Measurements from ENCODE around the gene CA10. TPM values are rescaled to one million over a fixed set of nuclear protein-coding genes. Genes with fewer than 3 reads are reported as not detected.

The CA10 gene
- total and polyA plus RNA-seq, 2 experiments from 2014 or later = 0.92 to 1.5 TPM

DNA sequence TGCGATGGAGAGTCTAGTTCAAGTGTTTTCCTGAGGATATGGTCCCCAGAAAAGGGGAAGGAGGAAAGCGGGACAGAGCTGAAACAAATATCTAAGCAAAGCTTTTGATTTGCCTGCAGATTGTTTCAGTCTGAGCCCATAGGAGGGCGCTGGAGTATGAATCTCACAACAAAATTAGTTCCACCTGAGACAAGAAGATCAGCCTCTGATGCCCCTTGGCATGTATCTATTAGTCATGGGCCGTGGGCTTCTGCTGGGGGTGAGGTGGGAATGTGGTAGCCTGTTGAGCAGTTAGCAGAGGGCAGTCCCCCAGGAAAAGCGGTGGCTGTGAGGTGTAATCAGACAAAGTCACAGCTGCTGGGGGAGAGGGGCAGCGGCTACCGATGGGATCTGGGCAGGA is 446.9 kb downstream of the CA10 start:
- Mint-ChIP-seq H3K27ac (no peak overlapping the region), H3K27me3 (ENCODE audit: insufficient read depth, low read depth, poor library complexity) (no peaks in the 10 kb centered on the region), H3K36me3 (ENCODE audit: low read depth) (no peaks in the 10 kb centered on the region), H3K9me3 (no peaks in the 10 kb centered on the region), H3K4me1 (no peaks in the 10 kb centered on the region), H3K4me3 (no peak overlapping the region)
- ATAC-seq (no peak), DNase-seq (ENCODE audit: low spot score) (peak; percentile 53)
- Histone ChIP-seq H3K79me2 (replicated peaks; ENCODE audit: insufficient read depth) (no peaks in the 10 kb centered on the region), H3K4me3 (no peak overlapping the region), H3K9me2 (ENCODE audit: insufficient read depth) (peaks cover 6% of the 10 kb centered on the region; the same call in 1 of the 2 replicates), H2AFZ (no peak overlapping the region), H3K27me3 (ENCODE audit: insufficient read depth) (no peaks in the 10 kb centered on the region), H3K4me2 (no peak overlapping the region), H3K27ac (ENCODE audit: low read depth) (no peak overlapping the region), H3F3A (replicated peaks; ENCODE audit: low read depth) (no peaks in the 10 kb centered on the region), H3K36me3 (ENCODE audit: insufficient read depth) (no peaks in the 10 kb centered on the region), H4K20me1 (replicated peaks; ENCODE audit: insufficient read depth) (no peaks in the 10 kb centered on the region), H3K4me1 (ENCODE audit: insufficient read depth) (no peaks in the 10 kb centered on the region)
- TF ChIP-seq, protein P1, sequence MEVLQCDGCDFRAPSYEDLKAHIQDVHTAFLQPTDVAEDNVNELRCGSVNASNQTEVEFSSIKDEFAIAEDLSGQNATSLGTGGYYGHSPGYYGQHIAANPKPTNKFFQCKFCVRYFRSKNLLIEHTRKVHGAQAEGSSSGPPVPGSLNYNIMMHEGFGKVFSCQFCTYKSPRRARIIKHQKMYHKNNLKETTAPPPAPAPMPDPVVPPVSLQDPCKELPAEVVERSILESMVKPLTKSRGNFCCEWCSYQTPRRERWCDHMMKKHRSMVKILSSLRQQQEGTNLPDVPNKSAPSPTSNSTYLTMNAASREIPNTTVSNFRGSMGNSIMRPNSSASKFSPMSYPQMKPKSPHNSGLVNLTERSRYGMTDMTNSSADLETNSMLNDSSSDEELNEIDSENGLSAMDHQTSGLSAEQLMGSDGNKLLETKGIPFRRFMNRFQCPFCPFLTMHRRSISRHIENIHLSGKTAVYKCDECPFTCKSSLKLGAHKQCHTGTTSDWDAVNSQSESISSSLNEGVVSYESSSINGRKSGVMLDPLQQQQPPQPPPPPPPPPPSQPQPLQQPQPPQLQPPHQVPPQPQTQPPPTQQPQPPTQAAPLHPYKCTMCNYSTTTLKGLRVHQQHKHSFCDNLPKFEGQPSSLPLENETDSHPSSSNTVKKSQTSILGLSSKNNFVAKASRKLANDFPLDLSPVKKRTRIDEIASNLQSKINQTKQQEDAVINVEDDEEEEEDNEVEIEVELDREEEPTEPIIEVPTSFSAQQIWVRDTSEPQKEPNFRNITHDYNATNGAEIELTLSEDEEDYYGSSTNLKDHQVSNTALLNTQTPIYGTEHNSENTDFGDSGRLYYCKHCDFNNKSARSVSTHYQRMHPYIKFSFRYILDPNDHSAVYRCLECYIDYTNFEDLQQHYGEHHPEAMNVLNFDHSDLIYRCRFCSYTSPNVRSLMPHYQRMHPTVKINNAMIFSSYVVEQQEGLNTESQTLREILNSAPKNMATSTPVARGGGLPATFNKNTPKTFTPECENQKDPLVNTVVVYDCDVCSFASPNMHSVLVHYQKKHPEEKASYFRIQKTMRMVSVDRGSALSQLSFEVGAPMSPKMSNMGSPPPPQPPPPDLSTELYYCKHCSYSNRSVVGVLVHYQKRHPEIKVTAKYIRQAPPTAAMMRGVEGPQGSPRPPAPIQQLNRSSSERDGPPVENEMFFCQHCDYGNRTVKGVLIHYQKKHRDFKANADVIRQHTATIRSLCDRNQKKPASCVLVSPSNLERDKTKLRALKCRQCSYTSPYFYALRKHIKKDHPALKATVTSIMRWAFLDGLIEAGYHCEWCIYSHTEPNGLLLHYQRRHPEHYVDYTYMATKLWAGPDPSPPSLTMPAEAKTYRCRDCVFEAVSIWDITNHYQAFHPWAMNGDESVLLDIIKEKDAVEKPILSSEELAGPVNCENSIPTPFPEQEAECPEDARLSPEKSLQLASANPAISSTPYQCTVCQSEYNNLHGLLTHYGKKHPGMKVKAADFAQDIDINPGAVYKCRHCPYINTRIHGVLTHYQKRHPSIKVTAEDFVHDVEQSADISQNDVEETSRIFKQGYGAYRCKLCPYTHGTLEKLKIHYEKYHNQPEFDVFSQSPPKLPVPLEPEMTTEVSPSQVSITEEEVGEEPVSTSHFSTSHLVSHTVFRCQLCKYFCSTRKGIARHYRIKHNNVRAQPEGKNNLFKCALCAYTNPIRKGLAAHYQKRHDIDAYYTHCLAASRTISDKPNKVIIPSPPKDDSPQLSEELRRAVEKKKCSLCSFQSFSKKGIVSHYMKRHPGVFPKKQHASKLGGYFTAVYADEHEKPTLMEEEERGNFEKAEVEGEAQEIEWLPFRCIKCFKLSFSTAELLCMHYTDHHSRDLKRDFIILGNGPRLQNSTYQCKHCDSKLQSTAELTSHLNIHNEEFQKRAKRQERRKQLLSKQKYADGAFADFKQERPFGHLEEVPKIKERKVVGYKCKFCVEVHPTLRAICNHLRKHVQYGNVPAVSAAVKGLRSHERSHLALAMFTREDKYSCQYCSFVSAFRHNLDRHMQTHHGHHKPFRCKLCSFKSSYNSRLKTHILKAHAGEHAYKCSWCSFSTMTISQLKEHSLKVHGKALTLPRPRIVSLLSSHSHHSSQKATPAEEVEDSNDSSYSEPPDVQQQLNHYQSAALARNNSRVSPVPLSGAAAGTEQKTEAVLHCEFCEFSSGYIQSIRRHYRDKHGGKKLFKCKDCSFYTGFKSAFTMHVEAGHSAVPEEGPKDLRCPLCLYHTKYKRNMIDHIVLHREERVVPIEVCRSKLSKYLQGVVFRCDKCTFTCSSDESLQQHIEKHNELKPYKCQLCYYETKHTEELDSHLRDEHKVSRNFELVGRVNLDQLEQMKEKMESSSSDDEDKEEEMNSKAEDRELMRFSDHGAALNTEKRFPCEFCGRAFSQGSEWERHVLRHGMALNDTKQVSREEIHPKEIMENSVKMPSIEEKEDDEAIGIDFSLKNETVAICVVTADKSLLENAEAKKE (CRISPR knock-in tag; IDR thresholded peaks at IDR 0.05) = no peak
- TF ChIP-seq, protein P2, sequence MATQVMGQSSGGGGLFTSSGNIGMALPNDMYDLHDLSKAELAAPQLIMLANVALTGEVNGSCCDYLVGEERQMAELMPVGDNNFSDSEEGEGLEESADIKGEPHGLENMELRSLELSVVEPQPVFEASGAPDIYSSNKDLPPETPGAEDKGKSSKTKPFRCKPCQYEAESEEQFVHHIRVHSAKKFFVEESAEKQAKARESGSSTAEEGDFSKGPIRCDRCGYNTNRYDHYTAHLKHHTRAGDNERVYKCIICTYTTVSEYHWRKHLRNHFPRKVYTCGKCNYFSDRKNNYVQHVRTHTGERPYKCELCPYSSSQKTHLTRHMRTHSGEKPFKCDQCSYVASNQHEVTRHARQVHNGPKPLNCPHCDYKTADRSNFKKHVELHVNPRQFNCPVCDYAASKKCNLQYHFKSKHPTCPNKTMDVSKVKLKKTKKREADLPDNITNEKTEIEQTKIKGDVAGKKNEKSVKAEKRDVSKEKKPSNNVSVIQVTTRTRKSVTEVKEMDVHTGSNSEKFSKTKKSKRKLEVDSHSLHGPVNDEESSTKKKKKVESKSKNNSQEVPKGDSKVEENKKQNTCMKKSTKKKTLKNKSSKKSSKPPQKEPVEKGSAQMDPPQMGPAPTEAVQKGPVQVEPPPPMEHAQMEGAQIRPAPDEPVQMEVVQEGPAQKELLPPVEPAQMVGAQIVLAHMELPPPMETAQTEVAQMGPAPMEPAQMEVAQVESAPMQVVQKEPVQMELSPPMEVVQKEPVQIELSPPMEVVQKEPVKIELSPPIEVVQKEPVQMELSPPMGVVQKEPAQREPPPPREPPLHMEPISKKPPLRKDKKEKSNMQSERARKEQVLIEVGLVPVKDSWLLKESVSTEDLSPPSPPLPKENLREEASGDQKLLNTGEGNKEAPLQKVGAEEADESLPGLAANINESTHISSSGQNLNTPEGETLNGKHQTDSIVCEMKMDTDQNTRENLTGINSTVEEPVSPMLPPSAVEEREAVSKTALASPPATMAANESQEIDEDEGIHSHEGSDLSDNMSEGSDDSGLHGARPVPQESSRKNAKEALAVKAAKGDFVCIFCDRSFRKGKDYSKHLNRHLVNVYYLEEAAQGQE (IDR thresholded peaks at IDR 0.05; ENCODE audit: unreplicated experiment) = no peak
- TF ChIP-seq, protein P3, sequence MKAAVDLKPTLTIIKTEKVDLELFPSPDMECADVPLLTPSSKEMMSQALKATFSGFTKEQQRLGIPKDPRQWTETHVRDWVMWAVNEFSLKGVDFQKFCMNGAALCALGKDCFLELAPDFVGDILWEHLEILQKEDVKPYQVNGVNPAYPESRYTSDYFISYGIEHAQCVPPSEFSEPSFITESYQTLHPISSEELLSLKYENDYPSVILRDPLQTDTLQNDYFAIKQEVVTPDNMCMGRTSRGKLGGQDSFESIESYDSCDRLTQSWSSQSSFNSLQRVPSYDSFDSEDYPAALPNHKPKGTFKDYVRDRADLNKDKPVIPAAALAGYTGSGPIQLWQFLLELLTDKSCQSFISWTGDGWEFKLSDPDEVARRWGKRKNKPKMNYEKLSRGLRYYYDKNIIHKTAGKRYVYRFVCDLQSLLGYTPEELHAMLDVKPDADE (IDR thresholded peaks at IDR 0.05) = no peak
- TF ChIP-seq, protein P4, sequence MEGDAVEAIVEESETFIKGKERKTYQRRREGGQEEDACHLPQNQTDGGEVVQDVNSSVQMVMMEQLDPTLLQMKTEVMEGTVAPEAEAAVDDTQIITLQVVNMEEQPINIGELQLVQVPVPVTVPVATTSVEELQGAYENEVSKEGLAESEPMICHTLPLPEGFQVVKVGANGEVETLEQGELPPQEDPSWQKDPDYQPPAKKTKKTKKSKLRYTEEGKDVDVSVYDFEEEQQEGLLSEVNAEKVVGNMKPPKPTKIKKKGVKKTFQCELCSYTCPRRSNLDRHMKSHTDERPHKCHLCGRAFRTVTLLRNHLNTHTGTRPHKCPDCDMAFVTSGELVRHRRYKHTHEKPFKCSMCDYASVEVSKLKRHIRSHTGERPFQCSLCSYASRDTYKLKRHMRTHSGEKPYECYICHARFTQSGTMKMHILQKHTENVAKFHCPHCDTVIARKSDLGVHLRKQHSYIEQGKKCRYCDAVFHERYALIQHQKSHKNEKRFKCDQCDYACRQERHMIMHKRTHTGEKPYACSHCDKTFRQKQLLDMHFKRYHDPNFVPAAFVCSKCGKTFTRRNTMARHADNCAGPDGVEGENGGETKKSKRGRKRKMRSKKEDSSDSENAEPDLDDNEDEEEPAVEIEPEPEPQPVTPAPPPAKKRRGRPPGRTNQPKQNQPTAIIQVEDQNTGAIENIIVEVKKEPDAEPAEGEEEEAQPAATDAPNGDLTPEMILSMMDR (conservative IDR thresholded peaks at IDR 0.05; ENCODE audit: low read depth in 2 of 2) = peak; percentile 51 to 63
- TF ChIP-seq POLR2AphosphoS5 (IDR thresholded peaks at IDR 0.05; ENCODE audit: low read depth) = no peak
- no peak for TF ChIP-seq NANOG (IDR thresholded peaks at IDR 0.05; ENCODE audit: borderline replicate concordance)
- no peak for TF ChIP-seq ZNF114 (CRISPR knock-in tag; IDR thresholded peaks at IDR 0.05)
- TF ChIP-seq EZH2 (IDR thresholded peaks at IDR 0.05; ENCODE audit: low read depth, unreplicated experiment) = no peak

All from GM23338 (cell line).